Activated naive CD4-positive, alpha-beta T cell treated with anti-CD3 and anti-CD28 coated beads for 36 hours (primary cell): Measurements from ENCODE around the gene TGM2. TPM values are rescaled to one million over a fixed set of nuclear protein-coding genes. Genes with fewer than 3 reads are reported as not detected.

Experiments used
- CTCF ChIA-PET: fragments of 350-600 bp; sonication (Branson Sonifier 250); formaldehyde crosslinking; loops from one replicate; lab custom pipeline; 2021; ENCODE audit warnings: antibody characterized with exemption; lab: Charles Lee
- DNase-seq: peaks from one replicate; pipeline ENCODE4 v3.0.0-alpha.2; 2020
- H3K27ac Mint-ChIP-seq: one replicate; pipeline ENCODE4 v1.8.0; 2021; ENCODE audit warnings: mild to moderate bottlenecking, mixed read lengths
- H3K27me3 Mint-ChIP-seq: one replicate; pipeline ENCODE4 v1.8.0; 2021; ENCODE audit warnings: low read depth, mixed read lengths
- H3K36me3 Mint-ChIP-seq: one replicate; pipeline ENCODE4 v1.8.0; 2021; ENCODE audit warnings: low read depth, mixed read lengths
- H3K4me1 Mint-ChIP-seq: one replicate; pipeline ENCODE4 v1.8.0; 2021; ENCODE audit warnings: low read depth, mixed read lengths
- H3K4me3 Mint-ChIP-seq: one replicate; pipeline ENCODE4 v1.8.0; 2021; ENCODE audit warnings: mild to moderate bottlenecking, moderate library complexity, mixed read lengths
- H3K9me3 Mint-ChIP-seq: one replicate; pipeline ENCODE4 v1.8.0; 2021; ENCODE audit warnings: mixed read lengths
- intact Hi-C: fragments of 100-400 bp; cut with micrococcal nuclease; formaldehyde crosslinking; loops from one replicate; pipeline ENCODE4 v1.15.1; 2023
- total RNA-seq, 2 experiments: library from RNA; stranded (reverse); gene quantifications; one replicate each; pipeline ENCODE4 v1.2.3, GENCODE V29; 2021

Gene TGM2
- total RNA-seq, 2 experiments from 2014 or later = not detected

GRCh38 chr20:38162878-38163875 is 1.9 kb downstream of the TGM2 start:
- DNase-seq = no peak
- intact Hi-C loops = no loop called here
- H3K4me3 Mint-ChIP-seq = no peak overlapping the region
- H3K27me3 Mint-ChIP-seq = peaks cover 21% of the 10 kb centered on the region
- CTCF ChIA-PET = interaction anchor here (0.7 to 1.3 kb wide), 2 partner anchors 105 to 651 kb away, joined by 3 to 5 read pairs; no protein-coding TSS in a partner anchor
- peaks cover 5% of the 10 kb centered on the region for H3K4me1 Mint-ChIP-seq
- H3K27ac Mint-ChIP-seq = no peak overlapping the region
- H3K9me3 Mint-ChIP-seq = no peaks in the 10 kb centered on the region
- H3K36me3 Mint-ChIP-seq = no peaks in the 10 kb centered on the region

GRCh38 chr20:38162149-38162548 is 2.9 kb downstream of the TGM2 start:
- H3K27me3 Mint-ChIP-seq = peaks cover 21% of the 10 kb centered on the region
- no peak overlapping the region for H3K4me3 Mint-ChIP-seq
- no peaks in the 10 kb centered on the region for H3K9me3 Mint-ChIP-seq
- intact Hi-C loops = no loop called here
- no peak overlapping the region for H3K27ac Mint-ChIP-seq
- CTCF ChIA-PET = no interaction called here
- peaks cover 5% of the 10 kb centered on the region for H3K4me1 Mint-ChIP-seq
- DNase-seq = no peak
- no peaks in the 10 kb centered on the region for H3K36me3 Mint-ChIP-seq

- intact Hi-C loops = no loop called here
- Mint-ChIP-seq H3K27me3 (peaks cover 21% of the 10 kb centered on the region), H3K9me3 (no peaks in the 10 kb centered on the region), H3K36me3 (no peaks in the 10 kb centered on the region), H3K4me1 (peaks cover 5% of the 10 kb centered on the region), H3K27ac (no peak overlapping the region), H3K4me3 (no peak overlapping the region)
- CTCF ChIA-PET = no interaction called here
- DNase-seq = no peak
Measured at GRCh38 chr20:38161412-38161774, 3.7 kb downstream of the TGM2 start.

- H3K4me1 Mint-ChIP-seq = no peaks in the 10 kb centered on the region
- H3K36me3 Mint-ChIP-seq = no peaks in the 10 kb centered on the region
- intact Hi-C loops = no loop called here
- CTCF ChIA-PET = interaction anchor here (1.5 kb wide), 1 partner anchor 102 kb away, joined by 4 read pairs; no protein-coding TSS in a partner anchor
- H3K27ac Mint-ChIP-seq = no peak overlapping the region
- no peak for DNase-seq
- peaks cover 13% of the 10 kb centered on the region for H3K27me3 Mint-ChIP-seq
- no peaks in the 10 kb centered on the region for H3K9me3 Mint-ChIP-seq
- no peak overlapping the region for H3K4me3 Mint-ChIP-seq
Measured at GRCh38 chr20:38159957-38160756, 4.9 kb downstream of the TGM2 start.

GRCh38 chr20:38159566-38159956 is 5.5 kb downstream of the TGM2 start:
- H3K36me3 Mint-ChIP-seq = no peaks in the 10 kb centered on the region
- H3K4me3 Mint-ChIP-seq = no peak overlapping the region
- no peak overlapping the region for H3K27ac Mint-ChIP-seq
- H3K9me3 Mint-ChIP-seq = no peaks in the 10 kb centered on the region
- H3K27me3 Mint-ChIP-seq = peaks cover 9% of the 10 kb centered on the region
- DNase-seq = no peak
- intact Hi-C loops = no loop called here
- H3K4me1 Mint-ChIP-seq = no peaks in the 10 kb centered on the region
- CTCF ChIA-PET = interaction anchor here (1.5 kb wide), 1 partner anchor 101 kb away, joined by 4 read pairs; no protein-coding TSS in a partner anchor

GRCh38 chr20:38158701-38159351 is 6.2 kb downstream of the TGM2 start:
- Mint-ChIP-seq H3K27ac (no peak overlapping the region), H3K27me3 (peaks cover 5% of the 10 kb centered on the region), H3K4me3 (no peak overlapping the region), H3K9me3 (no peaks in the 10 kb centered on the region), H3K36me3 (no peaks in the 10 kb centered on the region), H3K4me1 (no peaks in the 10 kb centered on the region)
- CTCF ChIA-PET = interaction anchor here (1.5 kb wide), 1 partner anchor 100 kb away, joined by 4 read pairs; no protein-coding TSS in a partner anchor
- intact Hi-C loops = no loop called here
- no peak for DNase-seq

GRCh38 chr20:38157635-38158495 is 7.2 kb downstream of the TGM2 start:
- Mint-ChIP-seq H3K9me3 (no peaks in the 10 kb centered on the region), H3K27me3 (peaks cover 6% of the 10 kb centered on the region), H3K4me3 (no peak overlapping the region), H3K27ac (no peak overlapping the region), H3K4me1 (no peaks in the 10 kb centered on the region), H3K36me3 (no peaks in the 10 kb centered on the region)
- CTCF ChIA-PET = no interaction called here
- intact Hi-C loops = no loop called here
- no peak for DNase-seq

GRCh38 chr20:38156888-38157634 is 8.0 kb downstream of the TGM2 start:
- no peaks in the 10 kb centered on the region for H3K9me3 Mint-ChIP-seq
- no peak for DNase-seq
- no peak overlapping the region for H3K4me3 Mint-ChIP-seq
- intact Hi-C loops = no loop called here
- H3K27me3 Mint-ChIP-seq = peaks cover 10% of the 10 kb centered on the region
- CTCF ChIA-PET = no interaction called here
- no peaks in the 10 kb centered on the region for H3K36me3 Mint-ChIP-seq
- H3K27ac Mint-ChIP-seq = no peak overlapping the region
- H3K4me1 Mint-ChIP-seq = peaks cover 7% of the 10 kb centered on the region

- no peak for DNase-seq
- Mint-ChIP-seq H3K4me1 (peaks cover 8% of the 10 kb centered on the region), H3K4me3 (no peak overlapping the region), H3K27ac (no peak overlapping the region), H3K9me3 (no peaks in the 10 kb centered on the region), H3K36me3 (no peaks in the 10 kb centered on the region), H3K27me3 (peaks cover 16% of the 10 kb centered on the region)
- intact Hi-C loops = no loop called here
- CTCF ChIA-PET = no interaction called here
Measured at GRCh38 chr20:38156280-38156679, 8.8 kb downstream of the TGM2 start.

GRCh38 chr20:38155811-38156210 is 9.3 kb downstream of the TGM2 start:
- intact Hi-C loops = no loop called here
- Mint-ChIP-seq H3K4me1 (peaks cover 8% of the 10 kb centered on the region), H3K4me3 (no peak overlapping the region), H3K27ac (no peak overlapping the region), H3K9me3 (no peaks in the 10 kb centered on the region), H3K27me3 (peaks cover 16% of the 10 kb centered on the region), H3K36me3 (no peaks in the 10 kb centered on the region)
- CTCF ChIA-PET = no interaction called here
- DNase-seq = no peak

- Mint-ChIP-seq H3K4me3 (no peak overlapping the region), H3K36me3 (no peaks in the 10 kb centered on the region), H3K9me3 (no peaks in the 10 kb centered on the region), H3K4me1 (peaks cover 8% of the 10 kb centered on the region), H3K27me3 (peaks cover 22% of the 10 kb centered on the region), H3K27ac (no peak overlapping the region)
- DNase-seq = no peak
- CTCF ChIA-PET = no interaction called here
- intact Hi-C loops = no loop called here
Measured at GRCh38 chr20:38153401-38153800, 11.7 kb downstream of the TGM2 start.
